CD4-positive, alpha-beta T cell treated with Interferon alpha-2 for 1 hour (primary cell): Measurements from ENCODE around the gene RHOJ.
"Not testable (repeated sequence)": the region's sequence is repeated elsewhere in the genome, so short reads cannot be mapped to it uniquely, and the experiment has no call there.

ENCODE experiments used
- DNase-seq, 2 donors: peaks; one replicate each; pipeline ENCODE4 v3.0.0-alpha.2; 2020 to 2022

The RHOJ gene

DNA sequence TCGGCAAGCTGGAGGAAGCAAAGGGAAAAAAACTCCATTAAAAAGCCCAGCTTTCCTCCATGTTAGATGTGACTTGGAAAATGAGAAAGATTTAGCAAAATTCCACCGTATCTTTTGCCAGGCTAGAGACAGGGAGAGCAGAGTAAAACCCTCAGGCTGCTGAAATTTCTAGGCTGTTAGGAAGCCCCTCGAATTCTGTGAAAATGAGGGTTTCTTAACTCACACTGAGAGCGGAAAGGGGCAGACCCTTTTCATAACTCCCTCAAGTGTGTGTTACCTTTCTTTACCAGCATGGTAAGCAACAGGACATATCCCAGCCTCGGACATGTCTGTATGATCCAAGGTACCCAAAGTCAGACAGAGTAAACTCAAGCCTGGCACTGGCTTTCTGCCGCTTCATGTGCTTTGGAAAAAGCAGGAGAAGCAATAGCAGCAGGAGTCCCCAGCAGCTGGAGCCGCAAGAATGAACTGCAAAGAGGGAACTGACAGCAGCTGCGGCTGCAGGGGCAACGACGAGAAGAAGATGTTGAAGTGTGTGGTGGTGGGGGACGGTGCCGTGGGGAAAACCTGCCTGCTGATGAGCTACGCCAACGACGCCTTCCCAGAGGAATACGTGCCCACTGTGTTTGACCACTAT lies at the start of gene RHOJ:
Gene RHOJ, plus strand, starts transcription at position 37 of the 637 bp plus-strand sequence. Its CDS starts 427 bp downstream, at position 464.
- no peak for DNase-seq

GRCh38 chr14:63155511-63156185 lies 48.6 kb upstream of the RHOJ start:
- DNase-seq, result no peak

DNA sequence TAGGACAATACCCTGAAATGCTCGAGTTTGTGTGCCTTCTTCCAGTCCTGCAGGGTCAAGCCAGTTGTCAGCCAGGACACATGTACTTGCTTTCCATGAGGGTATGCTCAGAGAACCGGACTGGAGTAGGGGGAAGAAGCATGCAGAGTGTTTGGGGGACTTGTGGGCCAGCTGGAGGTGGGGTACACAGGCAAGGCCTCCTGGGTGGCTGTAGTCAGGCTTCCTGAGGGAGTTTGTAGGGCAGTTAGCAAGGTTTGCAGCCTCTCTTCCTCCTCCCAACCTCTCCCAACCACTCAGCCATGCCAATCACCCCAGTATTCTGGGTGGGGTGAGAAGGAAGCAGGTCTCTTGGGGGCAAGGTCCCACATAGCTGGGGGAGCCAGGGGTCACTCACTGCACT lies 47.0 kb upstream of the RHOJ start:
- DNase-seq, result no peak

GRCh38 chr14:63163306-63163705 lies 40.9 kb upstream of the RHOJ start:
- no peak for DNase-seq

- no peak for DNase-seq
These were observed 40.0 kb upstream of the RHOJ start for GRCh38 chr14:63164108-63164683.

DNA sequence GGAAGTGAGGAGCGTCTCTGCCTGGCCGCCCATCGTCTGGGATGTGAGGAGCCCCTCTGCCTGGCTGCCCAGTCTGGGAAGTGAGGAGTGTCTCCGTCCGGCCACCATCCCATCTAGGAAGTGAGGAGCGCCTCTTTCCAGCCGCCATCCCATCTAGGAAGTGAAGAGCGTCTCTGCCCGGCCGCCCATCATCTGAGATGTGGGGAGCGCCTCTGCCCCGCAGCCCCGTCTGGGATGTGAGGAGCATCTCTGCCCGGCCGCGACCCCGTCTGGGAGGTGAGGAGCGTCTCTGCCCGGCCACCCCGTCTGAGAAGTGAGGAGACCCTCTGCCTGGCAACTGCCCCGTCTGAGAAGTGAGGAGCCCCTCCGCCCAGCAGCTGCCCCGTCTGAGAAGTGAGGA lies 39.0 kb upstream of the RHOJ start:
- DNase-seq, result not testable (repeated sequence)

DNA sequence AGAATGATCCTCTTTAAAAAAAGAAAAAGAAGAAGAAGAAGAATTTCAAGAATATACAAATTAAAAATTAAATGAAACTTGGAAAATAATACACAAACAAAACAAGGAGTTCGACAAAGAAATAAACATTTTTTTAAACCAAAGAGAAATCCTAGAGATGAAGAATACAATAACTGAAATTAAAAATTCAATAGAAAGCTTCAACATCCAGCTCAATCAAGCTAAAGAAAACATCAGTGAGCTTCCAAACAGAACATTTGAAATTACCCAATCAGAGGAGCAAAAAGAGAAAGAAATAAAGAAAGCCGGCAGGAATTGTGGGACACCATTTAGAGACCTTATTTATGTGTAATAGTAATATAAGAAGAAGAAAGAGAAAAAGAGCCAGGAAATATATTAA lies 37.2 kb upstream of the RHOJ start:
- no peak for DNase-seq

DNA sequence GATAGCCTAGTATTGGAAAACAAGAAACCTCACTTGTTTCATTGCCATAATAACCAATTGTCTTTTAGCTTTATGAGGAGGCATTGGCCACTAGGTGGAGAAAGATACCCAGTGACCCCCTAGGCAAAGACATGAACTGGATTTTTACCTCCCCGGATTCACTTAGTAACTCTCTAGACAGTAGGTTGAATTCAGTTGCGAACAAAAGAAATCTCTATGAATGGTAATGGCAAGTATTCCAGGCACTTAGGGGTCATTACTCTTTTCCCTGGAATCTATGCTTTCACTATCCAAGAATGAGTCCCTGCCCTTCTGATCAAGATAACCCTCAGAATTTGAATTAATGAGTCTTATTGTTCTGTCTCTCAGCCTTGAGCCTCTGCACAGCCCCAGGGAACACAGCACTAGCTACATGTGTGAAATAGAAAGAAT lies 29.5 kb upstream of the RHOJ start:
- no peak for DNase-seq

GRCh38 chr14:63175531-63175930 lies 28.7 kb upstream of the RHOJ start:
- no peak for DNase-seq

GRCh38 chr14:63178912-63179311 lies 25.3 kb upstream of the RHOJ start:
- no peak for DNase-seq

DNA sequence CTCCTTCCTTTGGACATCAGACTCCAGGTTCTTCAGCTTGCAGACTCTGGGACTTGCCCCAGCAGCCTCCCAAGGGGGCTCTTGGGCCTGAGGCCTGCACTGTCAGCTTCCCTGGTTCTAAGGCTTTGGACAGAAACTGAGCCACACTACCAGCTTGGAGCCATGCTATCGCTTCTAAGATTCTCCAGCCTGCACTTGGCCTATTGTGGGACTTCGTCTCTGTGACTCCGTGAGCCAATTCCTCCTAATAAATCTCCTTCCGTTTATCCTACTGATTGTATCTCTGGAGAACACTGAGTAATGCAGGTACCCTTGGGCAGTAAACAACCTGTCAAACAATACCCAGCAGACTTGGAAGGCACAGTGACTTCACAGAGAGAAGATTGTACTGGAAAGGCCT lies 24.9 kb upstream of the RHOJ start:
- no peak for DNase-seq

DNA sequence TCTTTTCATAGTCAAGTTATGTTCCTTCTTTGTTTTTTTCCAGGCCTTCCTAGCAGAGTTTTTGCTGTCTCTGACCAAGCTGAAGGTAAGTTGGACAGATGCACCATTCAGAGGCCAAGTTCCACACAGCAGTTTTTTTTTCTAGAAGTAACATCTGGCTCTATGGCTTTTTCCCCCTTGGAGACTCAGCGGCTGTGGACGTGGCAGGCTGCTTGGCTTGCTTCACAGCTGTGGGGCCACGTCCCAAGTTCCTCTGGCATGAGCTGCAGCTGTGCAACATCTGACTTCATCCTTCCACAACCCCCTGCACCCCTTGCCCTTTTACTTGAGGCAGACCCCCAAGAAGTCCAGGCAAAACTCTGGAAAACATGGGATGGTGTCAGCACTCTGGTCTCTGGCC lies 24.2 kb upstream of the RHOJ start:
- no peak for DNase-seq

- no peak for DNase-seq
These were observed 21.3 kb upstream of the RHOJ start for GRCh38 chr14:63182968-63183367.

DNA sequence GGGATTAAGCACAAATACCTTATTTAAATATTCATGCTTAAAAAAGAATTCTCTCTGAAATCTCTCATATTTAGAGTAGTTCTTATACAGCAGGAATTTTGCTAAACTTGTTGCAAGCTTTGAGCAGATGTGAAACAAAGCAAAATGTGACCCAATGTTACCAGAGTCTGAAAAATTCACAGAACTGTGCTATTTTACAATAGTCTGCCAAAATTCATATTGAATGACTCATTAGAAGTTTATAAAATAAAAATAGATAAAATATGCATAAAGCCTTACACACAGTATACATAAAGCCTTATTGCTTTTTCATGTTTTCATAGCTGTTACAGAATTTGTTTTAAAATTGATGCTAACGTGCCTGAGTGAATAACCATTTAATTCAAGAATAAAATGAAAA lies 17.8 kb upstream of the RHOJ start:
- no peak for DNase-seq

GRCh38 chr14:63191211-63191610 lies 13.0 kb upstream of the RHOJ start:
- DNase-seq, result no peak

DNA sequence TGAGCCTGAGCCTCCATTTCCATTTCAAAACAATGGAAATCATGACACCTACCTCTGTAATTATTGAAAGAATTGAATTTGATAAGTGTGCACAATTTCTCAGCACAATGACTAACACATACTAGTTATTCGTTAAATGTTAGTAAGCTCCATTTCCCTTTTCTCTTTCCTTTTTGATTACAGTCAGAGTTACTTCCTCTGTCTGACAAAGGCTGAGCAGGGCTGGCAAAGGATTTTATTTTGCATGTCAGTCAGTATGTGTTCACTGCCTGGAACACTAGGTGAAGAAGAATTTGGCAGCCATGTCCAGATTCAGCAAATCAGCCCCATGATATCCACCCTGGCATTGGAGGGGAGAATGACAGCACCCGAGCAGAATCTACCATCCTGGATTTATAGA lies 12.2 kb upstream of the RHOJ start:
- no peak for DNase-seq

GRCh38 chr14:63193236-63193635 lies 11.0 kb upstream of the RHOJ start:
- no peak for DNase-seq

DNA sequence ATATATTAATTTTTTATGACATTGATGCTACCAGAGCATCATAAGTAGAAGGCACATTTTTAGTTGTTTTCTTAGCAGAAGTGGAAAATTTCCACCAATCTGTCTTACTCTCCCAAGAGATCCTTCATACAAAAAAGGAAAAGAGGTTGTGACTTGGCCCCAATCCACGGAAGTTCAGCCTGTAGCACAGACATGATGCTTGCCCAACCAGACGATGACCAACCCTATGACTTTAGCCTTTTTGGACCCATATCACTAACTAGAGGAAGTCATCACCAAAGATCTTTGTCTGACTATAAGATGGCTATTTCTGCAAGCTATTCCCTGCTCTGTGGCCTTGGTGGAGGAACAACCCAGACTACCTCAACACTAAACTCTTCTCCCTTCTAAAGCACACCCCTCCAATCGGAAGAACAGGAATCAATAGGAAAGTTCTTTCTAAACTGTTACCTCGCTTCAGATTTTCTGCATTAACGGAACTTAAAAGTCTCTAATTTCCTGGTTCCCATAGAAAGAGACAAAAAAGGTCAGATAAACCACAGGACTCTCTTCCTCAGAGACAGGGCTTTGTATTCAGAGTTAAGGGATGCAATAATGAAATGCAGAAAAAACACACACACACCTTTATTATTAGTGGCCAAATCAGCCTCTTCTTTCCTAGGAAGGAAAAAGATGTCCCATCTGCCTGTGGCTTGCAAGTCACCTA lies 4.1 kb upstream of the RHOJ start:
- DNase-seq, result no peak

DNA sequence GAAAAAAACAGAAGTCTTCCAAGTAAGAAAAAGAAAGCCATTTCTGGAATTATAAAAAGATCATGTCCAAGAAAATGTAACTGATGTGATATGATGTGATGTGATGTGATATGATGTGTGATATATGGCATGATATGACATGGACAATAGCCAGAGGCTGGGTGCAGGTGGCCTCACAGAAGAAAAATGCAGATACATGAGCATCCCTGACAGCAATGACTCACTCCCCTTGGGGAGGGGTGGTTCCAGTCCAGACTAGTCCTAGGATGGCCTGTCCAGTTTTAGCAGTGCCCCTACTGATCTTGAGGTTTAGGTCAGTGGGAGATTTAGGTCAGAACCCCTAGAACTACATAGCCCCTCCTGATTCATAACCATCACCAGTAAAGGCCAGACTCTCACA lies 3.5 kb upstream of the RHOJ start:
- no peak for DNase-seq

DNA sequence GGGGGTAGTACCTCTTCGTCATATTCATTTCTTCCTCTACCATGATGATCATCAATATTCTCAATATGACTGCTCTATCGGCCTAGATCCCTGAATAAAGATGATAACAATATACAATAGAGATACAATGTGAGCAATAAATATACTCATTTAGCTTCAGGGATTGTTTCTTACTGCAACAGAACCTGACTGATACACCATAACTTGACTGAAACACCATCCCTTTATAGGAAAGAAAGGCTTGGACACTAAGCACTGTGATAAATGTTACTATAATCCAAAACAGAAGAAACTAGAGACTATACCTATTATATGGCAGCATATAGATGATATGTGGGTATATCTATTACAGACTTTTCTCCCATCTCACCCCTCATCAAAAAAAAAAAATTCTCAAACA lies 1.2 kb upstream of the RHOJ start:
- no peak for DNase-seq

DNA sequence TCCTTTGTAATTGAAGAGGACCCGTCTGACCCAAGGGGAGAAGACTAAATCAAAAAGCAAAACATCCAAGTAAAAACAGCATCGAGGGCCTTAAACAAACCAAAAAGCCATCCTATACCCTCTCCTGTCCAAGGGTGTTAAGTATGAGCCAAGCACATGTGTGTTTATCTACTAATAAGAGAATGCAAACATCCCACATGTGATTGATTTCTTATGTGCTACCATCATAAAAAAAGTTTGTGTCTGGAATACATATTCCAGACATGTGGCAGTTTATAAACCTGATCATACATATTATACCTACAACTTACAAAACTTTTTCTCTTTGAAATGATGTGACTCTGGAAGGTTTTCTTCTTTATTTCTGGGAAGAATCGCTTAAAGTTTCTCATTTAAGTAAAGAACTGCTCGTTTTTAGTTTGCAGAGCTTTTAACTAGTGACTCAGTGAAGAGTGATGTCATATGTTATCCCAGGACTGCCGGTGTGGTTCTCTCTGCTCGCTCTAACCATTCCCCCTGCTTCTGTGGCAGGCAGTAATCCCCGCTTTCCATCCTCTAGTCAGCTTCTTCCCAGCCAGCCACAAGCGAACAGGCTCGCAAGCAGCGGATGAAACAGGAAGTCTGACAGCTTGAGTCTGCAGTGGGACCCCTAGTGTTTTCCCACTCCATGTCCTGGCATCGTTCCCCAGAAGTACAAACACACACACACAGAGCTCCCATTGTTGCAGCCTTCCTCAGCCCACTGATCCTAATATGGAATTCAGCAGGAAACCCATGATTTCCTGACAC lies 431 bp upstream of the RHOJ start:
- DNase-seq, result no peak

DNA sequence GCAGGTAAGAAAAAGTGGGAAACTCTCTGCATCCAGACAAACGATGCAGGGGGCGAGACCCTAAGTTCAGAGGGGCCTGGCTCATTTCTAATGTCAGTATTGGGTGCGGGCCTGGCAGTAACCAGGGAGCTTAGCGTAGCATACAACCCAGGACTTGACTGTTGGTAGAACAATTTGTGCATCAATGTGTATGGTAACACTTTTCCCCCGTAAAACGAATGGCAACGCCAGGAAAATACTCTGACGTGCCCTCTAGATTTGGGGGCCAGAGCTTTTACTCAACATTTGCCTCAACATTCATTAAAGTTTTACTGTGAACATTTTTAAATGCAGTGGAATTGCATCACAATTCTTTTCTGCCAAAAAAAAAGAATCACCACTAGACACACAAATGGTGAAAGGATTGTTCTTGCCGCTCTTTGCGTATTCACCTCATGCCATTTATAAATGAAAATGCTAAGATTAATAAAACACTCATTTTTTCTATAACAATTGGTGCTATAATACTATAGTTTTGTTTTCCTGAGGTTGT lies 867 bp downstream of the RHOJ start:
- no peak for DNase-seq

DNA sequence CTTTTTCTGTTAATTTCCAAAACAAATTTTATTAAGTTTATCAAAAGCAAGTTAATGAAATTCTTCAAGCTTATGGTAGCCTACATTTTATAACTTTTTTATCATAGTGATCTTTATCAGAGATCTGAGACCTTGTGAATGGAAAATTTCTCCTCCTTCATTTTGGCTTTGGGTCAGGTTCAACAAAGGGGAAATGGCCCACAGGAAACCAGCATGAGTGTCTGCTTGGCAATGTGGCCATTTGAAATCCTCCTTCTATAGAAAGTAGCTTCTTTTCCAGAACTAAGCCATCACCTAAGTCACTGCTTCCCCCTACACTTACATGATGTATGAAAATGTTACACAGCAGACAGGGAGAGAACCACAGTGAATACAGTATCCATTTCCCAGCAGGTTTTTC lies 1.6 kb downstream of the RHOJ start:
- no peak for DNase-seq
